Suppressor macrophage treated with lipopolysaccharide for 1 hour (primary cell): ENCODE results near the gene CTSW.

ENCODE experiments used
- DNase-seq, 3 donors: peaks; one replicate each; pipeline ENCODE4 v3.0.0-alpha.2; 2020 to 2022

Gene CTSW

DNA sequence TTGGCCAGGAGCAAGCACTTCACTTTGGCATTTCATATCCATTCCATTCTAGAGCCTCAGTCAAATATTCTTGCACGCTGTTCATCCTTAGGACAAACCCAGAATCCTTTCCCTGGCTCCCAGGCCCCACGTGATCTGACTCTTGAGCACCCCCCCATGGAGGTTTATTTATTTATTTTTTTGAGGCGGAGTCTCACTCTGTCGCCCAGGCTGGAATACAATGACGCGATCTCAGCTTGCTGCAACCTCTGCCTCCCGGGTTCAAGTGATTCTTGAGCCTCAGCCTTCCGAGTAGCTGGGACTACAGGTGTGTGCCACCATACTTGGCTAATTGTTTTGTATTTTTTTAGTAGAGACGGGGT is 52.9 kb downstream of the CTSW start:
- DNase-seq, result peak in 1 of 3 donors; percentile 41
